Measurements from ENCODE around the gene MGST2. TPM values are rescaled to one million over a fixed set of nuclear protein-coding genes. Genes with fewer than 3 reads are reported as not detected.

The MGST2 gene
- total RNA-seq, 1 donor from 2014 or later: 134 TPM

DNA sequence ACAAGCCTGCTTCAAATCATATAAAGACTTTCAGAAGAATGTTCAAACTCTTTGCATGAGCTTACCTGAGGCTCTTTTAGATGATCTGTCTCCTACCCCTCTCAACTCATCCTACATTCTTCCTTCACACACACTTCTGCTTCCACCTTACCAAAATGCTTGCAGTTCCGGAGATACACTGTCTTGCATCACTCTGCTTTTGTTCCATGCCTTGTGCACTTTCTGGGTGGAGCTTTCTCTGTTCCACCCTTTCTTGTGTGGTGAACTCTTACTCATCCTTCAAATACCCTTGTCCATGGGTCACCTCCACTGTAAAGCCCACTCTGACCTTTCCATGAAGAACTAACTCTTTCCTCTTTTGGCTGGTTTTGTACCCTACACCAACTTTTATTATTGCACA, 18.4 kb upstream of the MGST2 start:
- Histone ChIP-seq H3K27me3 (ENCODE audit: low read depth) (no peaks in the 10 kb centered on the region), H3K4me3 (no peak overlapping the region), H3K9me3 (replicated peaks) (no peaks in the 10 kb centered on the region), H3K27ac (replicated peaks) (no peak overlapping the region), H3K36me3 (no peaks in the 10 kb centered on the region), H3K4me1 (peaks cover 6% of the 10 kb centered on the region)
- TF ChIP-seq CTCF (IDR thresholded peaks at IDR 0.05; ENCODE audit: borderline replicate concordance): no peak
- DNase-seq: no peak
- intact Hi-C loops (cut with micrococcal nuclease): no loop called here

DNA sequence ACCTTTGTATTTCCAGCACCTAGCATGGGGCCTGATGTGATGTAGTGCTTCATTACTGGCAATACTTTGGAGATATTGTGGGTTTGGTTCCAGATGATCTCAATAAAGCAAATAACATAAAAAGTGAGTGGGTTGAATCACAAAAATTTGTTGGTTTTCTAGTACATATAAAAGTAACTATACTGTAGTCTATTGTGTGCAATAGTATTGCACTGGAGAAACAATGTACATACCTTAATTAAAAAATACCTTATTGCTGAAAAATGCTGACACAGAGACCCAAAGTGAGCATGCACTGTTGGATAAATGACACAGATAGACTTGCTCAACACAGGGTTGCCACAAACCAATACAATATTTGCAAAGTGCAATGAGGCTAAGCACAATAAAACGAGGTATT, 17.7 kb upstream of the MGST2 start:
- H3K27ac ChIP-seq (replicated peaks): no peak overlapping the region
- H3K4me1 ChIP-seq: peaks cover 6% of the 10 kb centered on the region
- no peaks in the 10 kb centered on the region for H3K36me3 ChIP-seq
- no peak overlapping the region for H3K4me3 ChIP-seq
- H3K9me3 ChIP-seq (replicated peaks): no peaks in the 10 kb centered on the region
- DNase-seq: no peak
- no peak for TF ChIP-seq CTCF (IDR thresholded peaks at IDR 0.05; ENCODE audit: borderline replicate concordance)
- no peaks in the 10 kb centered on the region for H3K27me3 ChIP-seq (ENCODE audit: low read depth)
- intact Hi-C loops (cut with micrococcal nuclease): no loop called here

DNA sequence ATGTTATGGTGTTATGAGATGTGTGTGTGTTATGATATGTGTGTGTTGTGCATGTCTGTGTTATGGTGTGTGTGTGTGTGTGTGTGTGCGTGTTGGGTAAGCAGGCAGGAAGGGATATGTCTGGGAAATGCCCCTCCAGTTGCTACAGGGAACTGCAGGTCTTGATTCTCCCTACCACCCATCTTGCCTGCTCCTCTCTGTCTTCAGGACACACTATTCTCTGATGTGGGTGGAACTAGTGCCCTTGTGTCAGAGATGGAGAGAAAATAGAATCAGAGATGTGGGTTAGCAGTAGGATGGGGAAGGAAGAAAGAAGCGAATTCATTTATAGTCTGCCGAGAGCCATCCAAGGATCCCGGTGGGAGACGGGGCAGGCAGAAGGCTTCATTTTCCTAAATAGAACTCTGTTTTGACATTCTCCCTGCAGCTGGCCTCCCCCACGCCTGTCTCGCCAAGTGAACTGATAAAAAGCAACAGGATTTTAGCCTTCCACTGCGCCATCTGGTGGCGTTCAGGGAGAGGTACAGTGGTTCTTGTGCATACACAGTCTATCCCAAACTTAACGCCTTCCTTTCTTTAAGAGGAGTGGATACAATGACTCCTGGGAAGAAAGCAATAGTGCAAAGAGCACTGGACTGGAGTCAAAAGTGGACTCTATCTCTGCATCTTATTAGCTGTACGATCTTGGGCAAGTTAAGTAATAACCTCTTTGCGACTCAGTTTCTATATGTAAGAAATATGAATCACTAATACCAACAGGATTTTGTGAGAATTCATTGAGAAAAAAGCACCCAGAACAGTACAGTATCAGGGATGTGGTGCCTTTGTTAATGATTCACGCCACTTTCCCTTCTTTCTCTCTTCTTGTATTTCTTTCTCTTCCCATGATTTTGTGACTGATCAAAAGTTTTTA, 14.1 kb upstream of the MGST2 start:
- peaks cover 6% of the 10 kb centered on the region for H3K4me1 ChIP-seq
- H3K9me3 ChIP-seq (replicated peaks): no peaks in the 10 kb centered on the region
- no peak overlapping the region for H3K27ac ChIP-seq (replicated peaks)
- intact Hi-C loops (cut with micrococcal nuclease): loop anchor here (5.0 kb wide), 1 partner anchor 49 kb away; no protein-coding TSS in a partner anchor
- no peaks in the 10 kb centered on the region for H3K36me3 ChIP-seq
- no peaks in the 10 kb centered on the region for H3K27me3 ChIP-seq (ENCODE audit: low read depth)
- peak overlapping the region; percentile 37 for H3K4me3 ChIP-seq
- peak; percentile 80 for DNase-seq
- peak; percentile 95 for TF ChIP-seq CTCF (IDR thresholded peaks at IDR 0.05; ENCODE audit: borderline replicate concordance)

DNA sequence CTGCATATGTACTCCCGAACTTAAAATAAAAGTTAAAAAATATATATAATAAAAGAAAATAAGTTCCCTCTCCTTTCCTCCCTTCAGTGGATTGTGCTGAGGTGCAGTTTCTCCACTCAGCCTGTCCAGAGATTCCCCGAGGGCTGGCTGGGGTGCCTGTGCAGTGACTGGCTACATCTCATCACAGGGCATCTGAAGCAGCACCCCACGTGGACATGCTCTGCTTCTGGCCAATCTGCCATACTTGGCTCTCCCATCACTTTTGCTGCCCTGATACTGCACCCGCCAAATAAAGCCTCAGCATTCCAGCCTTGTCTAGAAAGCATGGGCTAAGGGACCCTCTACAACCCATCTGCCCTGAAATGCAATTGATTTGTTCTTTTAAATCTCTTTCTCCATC, 11.1 kb upstream of the MGST2 start:
- intact Hi-C loops (cut with micrococcal nuclease): loop anchor here (5.0 kb wide), 1 partner anchor 52 kb away; no protein-coding TSS in a partner anchor
- Histone ChIP-seq H3K4me1 (peaks cover 23% of the 10 kb centered on the region), H3K9me3 (replicated peaks) (no peaks in the 10 kb centered on the region), H3K27me3 (ENCODE audit: low read depth) (no peaks in the 10 kb centered on the region), H3K4me3 (no peak overlapping the region), H3K36me3 (no peaks in the 10 kb centered on the region), H3K27ac (replicated peaks) (no peak overlapping the region)
- no peak for TF ChIP-seq CTCF (IDR thresholded peaks at IDR 0.05; ENCODE audit: borderline replicate concordance)
- no peak for DNase-seq

- Histone ChIP-seq H3K9me3 (replicated peaks) (no peaks in the 10 kb centered on the region), H3K27ac (replicated peaks) (no peak overlapping the region), H3K4me1 (peaks cover 23% of the 10 kb centered on the region), H3K27me3 (ENCODE audit: low read depth) (no peaks in the 10 kb centered on the region), H3K4me3 (no peak overlapping the region), H3K36me3 (no peaks in the 10 kb centered on the region)
- no peak for DNase-seq
- TF ChIP-seq CTCF (IDR thresholded peaks at IDR 0.05; ENCODE audit: borderline replicate concordance): peak; percentile 56
- intact Hi-C loops (cut with micrococcal nuclease): no loop called here
Measured at GRCh38 chr4:139655116-139655515, 10.5 kb upstream of the MGST2 start.
